ENCODE results near the gene ST8SIA5. TPM values are rescaled to one million over a fixed set of nuclear protein-coding genes. Genes with fewer than 3 reads are reported as not detected.
"Not testable (repeated sequence)": the region's sequence is repeated elsewhere in the genome, so short reads cannot be mapped to it uniquely, and the experiment has no call there.

ST8SIA5 gene, protein sequence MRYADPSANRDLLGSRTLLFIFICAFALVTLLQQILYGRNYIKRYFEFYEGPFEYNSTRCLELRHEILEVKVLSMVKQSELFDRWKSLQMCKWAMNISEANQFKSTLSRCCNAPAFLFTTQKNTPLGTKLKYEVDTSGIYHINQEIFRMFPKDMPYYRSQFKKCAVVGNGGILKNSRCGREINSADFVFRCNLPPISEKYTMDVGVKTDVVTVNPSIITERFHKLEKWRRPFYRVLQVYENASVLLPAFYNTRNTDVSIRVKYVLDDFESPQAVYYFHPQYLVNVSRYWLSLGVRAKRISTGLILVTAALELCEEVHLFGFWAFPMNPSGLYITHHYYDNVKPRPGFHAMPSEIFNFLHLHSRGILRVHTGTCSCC
- total RNA-seq, result not detected

DNA sequence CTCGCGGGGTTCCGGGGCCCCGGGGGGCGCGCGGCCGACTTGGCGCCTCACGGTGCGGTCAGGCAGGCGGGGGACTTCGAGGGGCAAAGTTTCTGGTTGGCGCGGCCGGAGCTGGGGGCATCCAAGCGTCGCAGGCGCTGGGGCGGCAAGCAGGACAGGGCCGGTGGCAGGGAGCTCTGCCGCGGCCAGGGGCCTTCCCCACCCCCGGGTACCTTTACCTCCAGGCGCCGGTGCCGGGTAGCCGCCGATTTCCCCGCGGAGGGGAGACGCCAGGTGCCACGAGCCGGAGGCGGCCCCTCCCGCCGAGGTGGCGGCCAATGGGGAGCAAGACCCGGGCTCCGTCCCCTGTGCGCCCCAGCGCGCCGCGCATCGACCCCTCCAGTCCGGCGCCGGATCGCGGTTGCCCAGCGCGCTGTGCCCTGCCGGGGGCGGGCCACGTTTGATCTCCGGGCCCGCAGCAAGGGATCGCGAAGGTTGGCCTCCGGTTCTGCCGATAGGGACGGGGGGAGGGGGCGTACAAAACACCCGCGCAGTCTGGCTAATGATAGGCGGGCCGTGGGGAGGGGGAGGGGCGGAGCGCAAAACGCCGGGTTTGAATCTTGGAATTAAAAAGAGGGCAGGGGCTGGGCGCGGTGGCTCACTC is at the start of gene ST8SIA5:
Gene ST8SIA5, minus strand, starts transcription at position 495 of the 643 bp plus-strand sequence. CDS start 545 bp downstream, outside the sequence.
- no peak for DNase-seq
- TF ChIP-seq, protein P1, sequence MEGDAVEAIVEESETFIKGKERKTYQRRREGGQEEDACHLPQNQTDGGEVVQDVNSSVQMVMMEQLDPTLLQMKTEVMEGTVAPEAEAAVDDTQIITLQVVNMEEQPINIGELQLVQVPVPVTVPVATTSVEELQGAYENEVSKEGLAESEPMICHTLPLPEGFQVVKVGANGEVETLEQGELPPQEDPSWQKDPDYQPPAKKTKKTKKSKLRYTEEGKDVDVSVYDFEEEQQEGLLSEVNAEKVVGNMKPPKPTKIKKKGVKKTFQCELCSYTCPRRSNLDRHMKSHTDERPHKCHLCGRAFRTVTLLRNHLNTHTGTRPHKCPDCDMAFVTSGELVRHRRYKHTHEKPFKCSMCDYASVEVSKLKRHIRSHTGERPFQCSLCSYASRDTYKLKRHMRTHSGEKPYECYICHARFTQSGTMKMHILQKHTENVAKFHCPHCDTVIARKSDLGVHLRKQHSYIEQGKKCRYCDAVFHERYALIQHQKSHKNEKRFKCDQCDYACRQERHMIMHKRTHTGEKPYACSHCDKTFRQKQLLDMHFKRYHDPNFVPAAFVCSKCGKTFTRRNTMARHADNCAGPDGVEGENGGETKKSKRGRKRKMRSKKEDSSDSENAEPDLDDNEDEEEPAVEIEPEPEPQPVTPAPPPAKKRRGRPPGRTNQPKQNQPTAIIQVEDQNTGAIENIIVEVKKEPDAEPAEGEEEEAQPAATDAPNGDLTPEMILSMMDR (IDR thresholded peaks at IDR 0.05), result no peak
- H3K27me3 Mint-ChIP-seq, result peaks cover 62% of the 10 kb centered on the region
- ChIA-PET CTCF (no interaction called here), POLR2A (no interaction called here)
- no peaks in the 10 kb centered on the region for H3K9me3 Mint-ChIP-seq
- no peak for ATAC-seq
- H3K27ac Mint-ChIP-seq, result no peak within 1 kb of the TSS
- peaks cover 12% of the 10 kb centered on the region for H3K4me1 Mint-ChIP-seq (ENCODE audit: low read depth)
- intact Hi-C loops (cut with micrococcal nuclease), result no loop called here
- peak within 1 kb of the TSS; percentile 22 for H3K4me3 Mint-ChIP-seq
- H3K36me3 Mint-ChIP-seq (ENCODE audit: low read depth), result no peaks in the 10 kb centered on the region

DNA sequence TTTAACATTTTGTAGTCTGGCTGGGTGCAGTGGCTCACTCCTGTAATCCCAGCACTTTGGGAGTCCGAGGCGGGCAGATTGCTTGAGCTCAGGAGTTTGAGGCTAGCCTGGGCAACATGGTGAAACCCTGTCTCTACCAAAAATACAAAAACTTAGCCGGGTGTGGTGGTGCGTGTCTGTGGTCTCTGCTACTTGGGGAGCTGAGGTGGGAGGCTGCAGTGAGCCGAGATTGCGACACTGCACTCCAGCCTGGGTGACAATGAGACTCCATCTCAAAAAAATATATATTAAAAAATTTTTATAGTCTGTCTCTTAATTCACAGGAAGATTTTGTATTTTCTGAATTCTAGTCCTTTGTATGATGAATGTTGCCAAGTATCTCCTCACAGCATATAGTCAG is 39.1 kb upstream of the ST8SIA5 start:
- ATAC-seq; H3K4me3 Mint-ChIP-seq; H3K36me3 Mint-ChIP-seq (ENCODE audit: low read depth); H3K4me1 Mint-ChIP-seq (ENCODE audit: low read depth); H3K27ac Mint-ChIP-seq; H3K27me3 Mint-ChIP-seq; H3K9me3 Mint-ChIP-seq; POLR2A ChIA-PET; CTCF ChIA-PET; DNase-seq; intact Hi-C loops (cut with micrococcal nuclease): not testable (repeated sequence)

DNA sequence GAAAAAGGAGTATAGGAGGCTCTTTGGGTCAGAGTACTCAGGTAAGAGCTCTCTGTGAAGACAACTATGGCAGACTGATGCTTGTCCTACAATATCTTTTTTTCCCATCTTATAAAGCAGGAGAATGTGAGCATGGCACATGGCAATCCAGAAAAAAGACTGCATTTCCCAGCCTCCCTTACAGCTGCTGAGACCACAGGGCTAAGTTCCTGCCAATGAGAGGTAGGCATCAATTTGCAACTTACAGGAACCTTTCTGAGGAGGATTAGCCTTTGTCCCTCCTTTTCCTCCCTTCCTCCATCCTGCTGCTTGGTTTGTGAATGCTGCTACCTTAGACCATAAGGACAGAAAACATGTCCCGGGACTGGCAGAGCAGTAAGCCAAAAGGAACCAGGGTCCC is 37.8 kb upstream of the ST8SIA5 start:
- peaks cover 5% of the 10 kb centered on the region for H3K9me3 Mint-ChIP-seq
- ChIA-PET POLR2A (no interaction called here), CTCF (no interaction called here)
- intact Hi-C loops (cut with micrococcal nuclease), result no loop called here
- ATAC-seq (no peak), DNase-seq (no peak)
- TF ChIP-seq, protein P1 (IDR thresholded peaks at IDR 0.05), result no peak
- H3K36me3 Mint-ChIP-seq (ENCODE audit: low read depth), result no peaks in the 10 kb centered on the region
- no peaks in the 10 kb centered on the region for H3K4me1 Mint-ChIP-seq (ENCODE audit: low read depth)
- no peaks in the 10 kb centered on the region for H3K27me3 Mint-ChIP-seq
- no peak overlapping the region for H3K4me3 Mint-ChIP-seq
- no peak overlapping the region for H3K27ac Mint-ChIP-seq

DNA sequence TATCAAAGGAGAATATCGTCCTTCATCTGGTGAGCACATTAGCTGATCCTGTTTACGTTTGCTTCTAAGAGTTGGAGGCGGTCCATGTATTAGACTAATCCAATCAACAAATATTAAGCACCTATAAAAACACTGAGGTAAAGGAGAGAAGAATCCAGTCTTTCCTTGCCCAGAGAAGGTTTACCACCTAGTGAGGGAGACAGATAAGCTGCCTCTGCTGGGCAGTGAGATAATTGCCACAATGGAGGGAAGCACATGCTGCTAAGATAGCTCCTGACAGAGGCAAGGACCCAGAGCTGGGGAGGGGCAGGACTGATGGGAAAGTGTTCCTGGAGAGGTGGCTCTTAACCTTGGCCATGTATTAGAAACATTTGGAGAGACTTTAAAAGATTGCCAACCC is 36.7 kb upstream of the ST8SIA5 start:
- Mint-ChIP-seq H3K36me3 (ENCODE audit: low read depth) (no peaks in the 10 kb centered on the region), H3K4me3 (no peak overlapping the region), H3K27ac (no peak overlapping the region), H3K4me1 (ENCODE audit: low read depth) (no peaks in the 10 kb centered on the region), H3K9me3 (peaks cover 5% of the 10 kb centered on the region), H3K27me3 (no peaks in the 10 kb centered on the region)
- intact Hi-C loops (cut with micrococcal nuclease), result no loop called here
- ATAC-seq (no peak), DNase-seq (no peak)
- CTCF ChIA-PET, result no interaction called here
- POLR2A ChIA-PET, result no interaction called here
- TF ChIP-seq, protein P1 (IDR thresholded peaks at IDR 0.05), result peak; percentile 11

DNA sequence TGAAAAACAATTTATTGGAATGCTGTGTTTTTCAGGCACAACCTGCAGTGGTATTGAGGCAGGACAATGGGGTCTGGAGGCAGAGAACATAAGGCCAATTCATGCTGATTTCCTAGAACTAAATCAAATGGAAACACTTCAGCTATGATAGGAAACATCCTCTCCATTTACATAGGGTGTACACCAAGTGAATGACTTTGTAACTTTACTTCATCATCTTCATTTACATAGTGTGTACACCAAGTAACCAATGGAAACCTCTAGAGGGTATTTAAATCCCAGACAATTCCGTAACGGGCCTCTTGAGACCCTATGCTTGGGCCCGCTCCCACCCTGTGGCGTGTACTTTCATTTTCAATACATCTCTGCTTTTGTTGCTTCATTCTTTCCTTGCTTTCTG is 32.2 kb upstream of the ST8SIA5 start:
- no peaks in the 10 kb centered on the region for H3K4me1 Mint-ChIP-seq (ENCODE audit: low read depth)
- DNase-seq (no peak), ATAC-seq (no peak)
- no peak overlapping the region for H3K27ac Mint-ChIP-seq
- peaks cover 2% of the 10 kb centered on the region for H3K27me3 Mint-ChIP-seq
- H3K4me3 Mint-ChIP-seq, result no peak overlapping the region
- CTCF ChIA-PET, result interaction anchor here (1.2 kb wide), 1 partner anchor 25 kb away, joined by 3 read pairs; no protein-coding TSS in a partner anchor
- intact Hi-C loops (cut with micrococcal nuclease), result no loop called here
- POLR2A ChIA-PET, result no interaction called here
- TF ChIP-seq, protein P1 (IDR thresholded peaks at IDR 0.05), result no peak
- H3K9me3 Mint-ChIP-seq, result peaks cover 8% of the 10 kb centered on the region
- H3K36me3 Mint-ChIP-seq (ENCODE audit: low read depth), result no peaks in the 10 kb centered on the region
